ENCODE measurements around the gene MARCHF10. TPM values are rescaled to one million over a fixed set of nuclear protein-coding genes. Genes with fewer than 3 reads are reported as not detected.

MARCHF10 gene
- total and polyA plus RNA-seq, 2 donors (not counting 3 experiments of a cell fraction or from before 2014, with no cell fraction given): 0.11 TPM; not detected in 1

GRCh38 chr17:62782730-62783270 is 25.3 kb downstream of the MARCHF10 start:
- FAIRE-seq (no peak), DNase-seq (ENCODE audit: low read depth, low spot score) (no peak)
- dilution Hi-C loops (cut with MboI; ENCODE audit: extremely low pct_ligation_motif_present, low sequenced_read_pairs): no loop called here
- Histone ChIP-seq H3K9me3 (replicated peaks; ENCODE audit: control insufficient read depth, insufficient read depth, low read length) (no peaks in the 10 kb centered on the region), H3K9ac (replicated peaks; ENCODE audit: extremely low read depth, insufficient read depth, low read length) (no peak overlapping the region), H3K27me3 (ENCODE audit: control insufficient read depth in 2 of 2, insufficient read depth in 2 of 2, low read length in 2 of 2) (peaks cover 0 to 2% of the 10 kb centered on the region in 2 experiments), H3K27ac (ENCODE audit: insufficient read depth, low read depth, low read length) (no peak overlapping the region), H3K4me1 (ENCODE audit: control insufficient read depth, extremely low read depth, insufficient read depth, low read length) (no peaks in the 10 kb centered on the region), H3K9me1 (replicated peaks; ENCODE audit: control insufficient read depth, extremely low read depth, insufficient read depth, low read length) (no peaks in the 10 kb centered on the region), H3K36me3 (ENCODE audit: control insufficient read depth in 2 of 2, extremely low read depth in 1 of 2, insufficient read depth in 2 of 2, low read length in 2 of 2) (no peaks in the 10 kb centered on the region), H3K4me2 (ENCODE audit: insufficient read depth, low read length) (no peak overlapping the region), H3K79me2 (ENCODE audit: control insufficient read depth, insufficient read depth, low read length) (no peaks in the 10 kb centered on the region), H2AFZ (ENCODE audit: low read depth, low read length) (no peak overlapping the region), H4K20me1 (replicated peaks; ENCODE audit: control insufficient read depth, extremely low read depth, insufficient read depth, low read length) (no peaks in the 10 kb centered on the region), H3K4me3 (replicated peaks in 1 of 3; ENCODE audit: insufficient read depth in 1 of 3, low read depth in 1 of 3, low read length in 3 of 3) (no peak overlapping the region)
- intact Hi-C loops (cut with micrococcal nuclease): no loop called here
- ChIA-PET POLR2A (no interaction called here), CTCF (no interaction called here)
- BruUV-seq (replicated peaks): no TSS peak
- TF ChIP-seq FOS (IDR thresholded peaks at IDR 0.05; ENCODE audit: borderline replicate concordance, insufficient read depth, low read length) (no peak), POLR2A (IDR thresholded peaks at IDR 0.05; ENCODE audit: low read depth, low read length) (no peak), JUN (IDR thresholded peaks at IDR 0.05; ENCODE audit: borderline replicate concordance, insufficient read depth, insufficient read length, low read depth) (no peak), GATA2 (IDR thresholded peaks at IDR 0.05; ENCODE audit: insufficient read depth, insufficient read length, low read depth, low read length) (no peak), MAX (IDR thresholded peaks at IDR 0.05; ENCODE audit: insufficient read depth, insufficient read length) (no peak), MYC (IDR thresholded peaks at IDR 0.05; ENCODE audit: low read depth, low read length) (no peak), EZH2 (IDR thresholded peaks at IDR 0.05; ENCODE audit: borderline replicate concordance, low read depth, low read length, severe bottlenecking) (no peak), POLR2AphosphoS5 (IDR thresholded peaks at IDR 0.05; ENCODE audit: insufficient read depth, low read depth, low read length) (no peak)
- TF ChIP-seq, protein P1, sequence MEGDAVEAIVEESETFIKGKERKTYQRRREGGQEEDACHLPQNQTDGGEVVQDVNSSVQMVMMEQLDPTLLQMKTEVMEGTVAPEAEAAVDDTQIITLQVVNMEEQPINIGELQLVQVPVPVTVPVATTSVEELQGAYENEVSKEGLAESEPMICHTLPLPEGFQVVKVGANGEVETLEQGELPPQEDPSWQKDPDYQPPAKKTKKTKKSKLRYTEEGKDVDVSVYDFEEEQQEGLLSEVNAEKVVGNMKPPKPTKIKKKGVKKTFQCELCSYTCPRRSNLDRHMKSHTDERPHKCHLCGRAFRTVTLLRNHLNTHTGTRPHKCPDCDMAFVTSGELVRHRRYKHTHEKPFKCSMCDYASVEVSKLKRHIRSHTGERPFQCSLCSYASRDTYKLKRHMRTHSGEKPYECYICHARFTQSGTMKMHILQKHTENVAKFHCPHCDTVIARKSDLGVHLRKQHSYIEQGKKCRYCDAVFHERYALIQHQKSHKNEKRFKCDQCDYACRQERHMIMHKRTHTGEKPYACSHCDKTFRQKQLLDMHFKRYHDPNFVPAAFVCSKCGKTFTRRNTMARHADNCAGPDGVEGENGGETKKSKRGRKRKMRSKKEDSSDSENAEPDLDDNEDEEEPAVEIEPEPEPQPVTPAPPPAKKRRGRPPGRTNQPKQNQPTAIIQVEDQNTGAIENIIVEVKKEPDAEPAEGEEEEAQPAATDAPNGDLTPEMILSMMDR (IDR thresholded peaks at IDR 0.05; ENCODE audit: extremely low read depth in 1 of 2, insufficient read depth in 1 of 2, low read depth in 1 of 2, low read length in 2 of 2): no peak
